Cardiac fibroblast (primary cell): ENCODE measurements around the gene POLA1.
"Not testable (repeated sequence)": the region's sequence is repeated elsewhere in the genome, so short reads cannot be mapped to it uniquely, and the experiment has no call there.

Source experiments
- DNase-seq, 2 donors: peaks; one replicate each; pipeline versions ENCODE4 v3.0.0 to v3.0.0-alpha.2; 2010; ENCODE audit warnings: low read depth in 2 of 2
- H3K4me3 ChIP-seq, 2 donors: replicated peaks in 1 of 2; 1 replicate in 1 of 2; 2 replicates in 1 of 2; pipeline ENCODE4 v1.5.1; 2011; ENCODE audit warnings: low read depth in 2 of 2, low read length in 2 of 2, mild to moderate bottlenecking in 2 of 2, moderate library complexity in 1 of 2
- CTCF ChIP-seq: IDR thresholded peaks from one replicate; pipeline ENCODE4 v1.5.1; 2011; ENCODE audit warnings: low read depth, mild to moderate bottlenecking, low read length, inconsistent platforms

POLA1 gene

DNA sequence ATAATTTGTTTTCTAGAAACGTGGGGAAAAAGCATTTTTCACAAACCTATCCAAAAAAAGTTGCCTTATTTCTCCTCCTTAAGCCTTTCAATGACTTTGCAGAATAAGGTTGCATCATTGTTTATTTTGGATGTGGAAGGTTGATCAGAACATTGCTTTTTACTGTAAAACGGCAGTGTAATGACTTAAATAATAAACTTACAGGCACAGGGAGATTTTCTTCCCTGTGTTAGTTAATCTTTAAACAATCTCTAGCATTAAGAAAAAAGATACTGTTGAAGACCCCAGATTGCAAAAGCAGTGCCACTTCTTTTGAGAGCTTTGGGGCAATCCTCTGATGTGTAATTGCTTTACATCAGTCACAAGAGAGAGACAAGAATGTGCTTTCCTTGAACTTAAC is 168.6 kb downstream of the POLA1 start:
- no peak for TF ChIP-seq CTCF
- DNase-seq: peak; percentile 47 to 62
- no peak overlapping the region for H3K4me3 ChIP-seq

DNA sequence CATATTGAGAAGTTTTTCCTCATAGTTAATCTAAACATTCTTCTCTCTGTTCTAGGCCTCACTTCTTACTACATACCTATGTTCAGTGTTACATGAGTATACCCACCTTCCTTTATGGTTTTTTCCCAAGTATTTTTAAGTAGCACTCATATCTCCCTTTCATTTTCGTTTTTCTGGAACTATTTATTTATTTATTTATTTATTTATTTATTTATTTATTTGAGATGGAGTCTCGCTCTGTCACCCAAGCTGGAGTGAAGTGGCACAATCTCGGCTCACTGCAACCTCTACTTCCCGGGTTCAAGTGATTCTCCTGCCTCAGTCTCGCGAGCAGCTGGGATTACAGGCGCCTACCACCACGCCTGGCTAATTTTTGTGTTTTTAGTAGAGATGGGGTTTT is 170.1 kb downstream of the POLA1 start:
- H3K4me3 ChIP-seq, DNase-seq: not testable (repeated sequence)

GRCh38 chrX:24870143-24870542 is 176.4 kb downstream of the POLA1 start:
- no peak for TF ChIP-seq CTCF
- peak; percentile 28 to 75 for DNase-seq
- H3K4me3 ChIP-seq: no peak overlapping the region

DNA sequence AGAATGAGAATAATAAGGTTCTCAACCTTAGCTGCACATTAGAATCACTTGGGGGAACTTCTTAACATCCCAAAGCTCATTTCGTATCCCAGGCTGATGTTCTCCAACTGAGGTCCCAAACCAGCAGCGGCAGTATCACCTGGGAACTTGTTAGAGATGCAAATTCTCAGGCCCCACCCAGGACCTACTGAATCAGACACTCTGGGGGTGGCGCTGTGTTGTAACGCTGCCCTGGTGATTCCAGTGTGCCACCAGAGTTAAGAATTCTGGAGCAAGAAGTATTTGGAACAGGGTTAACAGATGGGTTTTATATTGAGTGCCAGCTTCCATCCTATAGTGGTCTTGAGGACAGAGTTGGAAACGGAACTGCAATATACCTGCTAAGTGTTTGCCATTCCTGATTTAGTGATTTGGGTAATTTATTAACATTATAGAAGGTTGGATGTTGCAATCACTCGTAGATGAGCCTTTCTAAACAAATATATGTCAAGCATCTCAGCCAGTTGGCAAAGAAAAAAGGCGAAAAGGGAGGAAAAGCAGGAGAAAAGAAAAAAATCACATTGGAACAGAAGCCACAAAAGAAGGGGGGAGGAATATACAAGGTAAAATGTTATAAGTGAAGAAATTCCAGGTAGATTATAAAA is 181.0 kb downstream of the POLA1 start:
- no peak for TF ChIP-seq CTCF
- no peak overlapping the region for H3K4me3 ChIP-seq
- no peak for DNase-seq

- H3K4me3 ChIP-seq: no peak overlapping the region
- no peak for DNase-seq
- no peak for TF ChIP-seq CTCF
Measured at GRCh38 chrX:24876530-24877287, 183.0 kb downstream of the POLA1 start.

DNA sequence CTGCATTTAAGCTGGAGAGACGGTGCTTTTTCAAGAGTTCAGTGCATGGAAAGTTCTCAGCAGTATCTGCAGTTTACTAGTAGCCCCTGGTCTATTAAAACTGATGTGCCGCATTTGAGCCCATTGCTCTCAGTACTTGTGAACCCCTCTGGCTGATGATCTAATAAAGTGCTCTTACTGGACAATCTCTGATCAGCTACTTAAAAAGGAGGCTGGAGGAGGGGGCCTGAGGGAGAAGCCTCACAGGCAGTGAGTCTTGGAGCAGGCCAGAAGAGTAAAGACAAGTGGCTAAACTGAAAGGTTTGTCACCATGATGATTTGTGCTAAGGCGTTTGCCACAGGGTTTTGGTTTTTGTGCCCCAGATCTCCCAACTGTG is 183.6 kb downstream of the POLA1 start:
- DNase-seq: no peak
- no peak overlapping the region for H3K4me3 ChIP-seq
- no peak for TF ChIP-seq CTCF

GRCh38 chrX:24877854-24878650 is 184.3 kb downstream of the POLA1 start:
- TF ChIP-seq CTCF: no peak
- DNase-seq: no peak
- no peak overlapping the region for H3K4me3 ChIP-seq
